Liver (tissue), 9 donors: ENCODE data around the gene CDC40. TPM values are rescaled to one million over a fixed set of nuclear protein-coding genes. Genes with fewer than 3 reads are reported as not detected.
"Not testable (repeated sequence)": the region's sequence is repeated elsewhere in the genome, so short reads cannot be mapped to it uniquely, and the experiment has no call there.

Experiments
- DNase-seq: peaks from one replicate; pipeline ENCODE4 v3.0.0-alpha.2; 2017; ENCODE audit warnings: low spot score
- H3K27ac ChIP-seq, 2 donors: one replicate each; pipeline ENCODE4 v1.7.0; 2013; ENCODE audit warnings: inconsistent platforms in 2 of 2, low read length in 2 of 2, control low read depth in 1 of 2, low read depth in 1 of 2, mild to moderate bottlenecking in 1 of 2
- H3K27me3 ChIP-seq, 4 donors: one replicate each; pipeline versions ENCODE4 v1.6.1 to v1.7.0; 2013; ENCODE audit warnings: low read length in 3 of 4, inconsistent platforms in 1 of 4, mild to moderate bottlenecking in 1 of 4, moderate library complexity in 1 of 4; ENCODE audit not compliant: control insufficient read depth in 4 of 4, insufficient read depth in 4 of 4
- H3K36me3 ChIP-seq, 4 donors: one replicate each; pipeline versions ENCODE4 v1.6.1 to v1.7.0; 2013; ENCODE audit warnings: low read length in 3 of 4, mild to moderate bottlenecking in 3 of 4, low read depth in 1 of 4, moderate library complexity in 1 of 4; ENCODE audit not compliant: control insufficient read depth in 4 of 4, insufficient read depth in 3 of 4
- H3K4me1 ChIP-seq, 4 donors: one replicate each; pipeline versions ENCODE4 v1.6.1 to v1.7.0; 2013; ENCODE audit warnings: low read length in 3 of 4, mild to moderate bottlenecking in 3 of 4, moderate library complexity in 1 of 4; ENCODE audit not compliant: control insufficient read depth in 4 of 4, insufficient read depth in 4 of 4
- H3K4me3 ChIP-seq, 3 donors: one replicate each; pipeline versions ENCODE4 v1.6.1 to v1.7.0; 2013; ENCODE audit warnings: low read length in 3 of 3, control low read depth in 1 of 3, low read depth in 1 of 3, mild to moderate bottlenecking in 1 of 3
- H3K9ac ChIP-seq, 2 donors: one replicate each; pipeline ENCODE4 v1.7.0; 2013; ENCODE audit warnings: low read length in 2 of 2, mild to moderate bottlenecking in 2 of 2, moderate library complexity in 2 of 2, control low read depth in 1 of 2, low read depth in 1 of 2
- H3K9me3 ChIP-seq, 4 donors: one replicate each; pipeline versions ENCODE4 v1.6.1 to v1.7.0; 2013; ENCODE audit warnings: low read length in 3 of 4; ENCODE audit not compliant: control insufficient read depth in 4 of 4
- ATF3 ChIP-seq: IDR thresholded peaks from 2 replicates; pipeline ENCODE4 v1.6.1; 2016; ENCODE audit warnings: antibody characterized with exemption
- FOXA2 ChIP-seq: IDR thresholded peaks from 2 replicates; pipeline ENCODE4 v1.6.1; 2016; ENCODE audit warnings: antibody characterized with exemption
- HNF4A ChIP-seq, 2 donors: conservative IDR thresholded peaks; 2 replicates each; pipeline ENCODE4 v1.6.1; 2016; ENCODE audit warnings: antibody characterized with exemption in 2 of 2, mild to moderate bottlenecking in 2 of 2
- HNF4G ChIP-seq: IDR thresholded peaks from 2 replicates; pipeline ENCODE4 v1.6.1; 2016; ENCODE audit warnings: antibody characterized with exemption
- MAX ChIP-seq: IDR thresholded peaks from 2 replicates; pipeline ENCODE4 v1.6.1; 2016; ENCODE audit warnings: antibody characterized with exemption
- NR2F2 ChIP-seq: IDR thresholded peaks from 2 replicates; pipeline ENCODE4 v1.6.1; 2016; ENCODE audit warnings: antibody characterized with exemption
- RAD21 ChIP-seq, 2 donors: IDR thresholded peaks; 2 replicates each; pipeline ENCODE4 v1.6.1; 2016; ENCODE audit warnings: antibody characterized with exemption in 2 of 2, mild to moderate bottlenecking in 2 of 2
- REST ChIP-seq: IDR thresholded peaks from 2 replicates; pipeline ENCODE4 v1.6.1; 2016; ENCODE audit warnings: antibody characterized with exemption, mild to moderate bottlenecking
- TAF1 ChIP-seq: conservative IDR thresholded peaks from 2 replicates; pipeline ENCODE4 v1.6.1; 2016; ENCODE audit warnings: antibody characterized with exemption, mild to moderate bottlenecking
- YY1 ChIP-seq: IDR thresholded peaks from 2 replicates; pipeline ENCODE4 v1.6.1; 2016; ENCODE audit warnings: antibody characterized with exemption, mild to moderate bottlenecking
- WGBS: extraction: QIAGEN DNeasy Blood & Tissue Kit; methylation state at CpG from one replicate; pipeline ENCODE4 v1.1.7; 2013; 5-methylcytosine and 5-hydroxymethylcytosine counted together
- polyA plus RNA-seq, 2 donors: library from polyadenylated mRNA; stranded (reverse) in 1 of 2; unstranded in 1 of 2; fragments of 200-250 nt in 1 of 2; fragments of >200 nt in 1 of 2; fragmentation: Nextera tagmentation in 1 of 2; extraction: Ambion mirVana in 1 of 2; gene quantifications; one replicate each; pipeline versions ENCODE4 v1.2.1 to v1.2.3, GENCODE V29; 2013 to 2015
- total RNA-seq, 2 donors: library from RNA; depleted of rRNA; stranded (reverse); fragments of >200 nt; gene quantifications; one replicate each; pipeline ENCODE4 v1.2.3, GENCODE V29; 2014
- donor health status: healthy.
- donor health status: healthy.
- donor health status: healthy.
- donor health status: healthy.
- donor health status: healthy.

Gene CDC40
- total and polyA plus RNA-seq, 4 donors = 6.7 to 19.8 (median 13.3) TPM

- peak; percentile 37 for DNase-seq
- Histone ChIP-seq H3K36me3 (peaks cover 0 to 6% (median 2%) of the 10 kb centered on the region in 4 donors), H3K9ac (no peak overlapping the region), H3K27ac (no peak overlapping the region), H3K9me3 (no peaks in the 10 kb centered on the region), H3K27me3 (no peaks in the 10 kb centered on the region), H3K4me1 (no peaks in the 10 kb centered on the region), H3K4me3 (no peak overlapping the region)
- WGBS = 97% methylated on average over 1 of the region's 1 CpG
- TF ChIP-seq ATF3 (no peak), TAF1 (no peak), HNF4G (no peak), FOXA2 (no peak), YY1 (no peak)
Measured at GRCh38 chr6:110239526-110240274, 59.5 kb downstream of the CDC40 start.

DNA sequence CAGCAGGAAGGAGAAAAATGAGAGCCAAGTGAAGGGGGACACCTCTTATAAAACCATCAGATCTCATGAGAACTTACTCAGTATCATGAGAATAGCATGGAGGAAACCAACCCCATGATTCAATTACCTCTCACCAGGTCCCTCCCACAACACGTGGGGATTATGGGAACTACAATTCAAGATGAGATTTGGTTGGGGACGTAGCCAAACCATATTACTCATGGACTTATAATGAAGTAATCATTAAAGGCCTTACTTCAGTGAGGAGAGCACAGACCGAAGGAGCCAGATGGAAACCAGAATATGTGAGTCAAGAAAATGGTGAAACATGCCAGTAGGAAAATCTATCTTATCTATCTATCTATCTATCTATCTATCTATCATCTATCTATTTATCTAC, 64.4 kb downstream of the CDC40 start:
- 93% methylated on average over 3 of the region's 3 CpGs for WGBS
- H3K4me3 ChIP-seq, H3K36me3 ChIP-seq, DNase-seq, H3K27ac ChIP-seq, H3K4me1 ChIP-seq, H3K27me3 ChIP-seq, H3K9ac ChIP-seq, H3K9me3 ChIP-seq: not testable (repeated sequence)

DNA sequence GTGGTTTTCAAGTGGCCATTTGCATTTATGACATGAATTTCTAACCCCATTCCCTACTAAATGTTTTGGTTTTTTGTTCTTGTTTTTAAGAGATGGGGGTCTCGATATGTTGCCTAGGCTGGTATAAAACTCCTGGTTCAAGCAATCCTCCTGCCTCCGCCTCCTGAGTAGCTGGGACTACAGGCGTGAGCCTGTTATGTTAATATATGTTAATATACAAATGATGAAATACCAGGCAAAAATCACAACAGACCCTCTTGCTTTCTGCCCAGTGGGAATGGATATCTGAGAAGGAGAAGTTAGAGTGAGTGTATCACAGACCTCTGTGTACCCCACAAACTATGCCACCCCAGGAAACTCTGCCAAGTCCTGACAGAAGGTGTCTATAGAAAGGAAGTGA, 66.2 kb downstream of the CDC40 start:
- Histone ChIP-seq H3K9me3 (no peaks in the 10 kb centered on the region), H3K4me1 (no peaks in the 10 kb centered on the region), H3K36me3 (peaks cover 0 to 2% (median 0%) of the 10 kb centered on the region in 4 donors), H3K27me3 (no peaks in the 10 kb centered on the region), H3K9ac (no peak overlapping the region), H3K4me3 (no peak overlapping the region), H3K27ac (no peak overlapping the region)
- TF ChIP-seq RAD21 (IDR thresholded peaks at IDR 0.05) (no peak), FOXA2 (no peak)
- no peak for DNase-seq
- WGBS = 93% methylated on average over 3 of the region's 3 CpGs

DNA sequence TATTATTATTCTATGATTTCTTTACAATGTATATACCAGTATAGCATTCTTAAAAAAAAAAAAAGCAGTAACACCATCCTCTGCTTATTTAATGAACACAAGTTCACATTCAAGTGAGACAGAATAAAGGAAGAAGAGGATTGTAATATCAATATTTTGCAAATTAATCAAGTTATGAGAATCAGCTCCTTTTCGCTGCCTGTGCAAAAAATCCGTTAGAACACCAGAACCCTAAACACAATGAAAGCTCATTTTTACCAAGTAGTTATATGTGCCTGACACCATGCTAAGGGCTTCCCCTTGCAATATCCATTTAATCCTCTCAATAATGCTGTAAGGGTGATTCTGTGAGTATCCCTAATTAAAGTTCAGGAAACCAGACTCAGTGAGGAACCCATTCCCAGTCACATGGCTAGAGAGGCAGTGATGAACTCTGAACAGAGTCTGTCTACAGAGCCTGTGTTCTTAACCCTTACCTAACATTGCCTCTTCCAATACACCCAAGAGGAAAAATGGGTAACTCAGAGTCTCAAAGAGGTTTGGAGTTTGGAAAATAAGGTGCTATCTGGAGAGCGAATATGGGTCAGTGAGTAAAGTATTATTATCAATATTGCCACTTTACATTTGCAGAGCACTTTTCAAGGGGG, 66.8 kb downstream of the CDC40 start:
- no peaks in the 10 kb centered on the region for H3K4me1 ChIP-seq
- no peak overlapping the region for H3K9ac ChIP-seq
- H3K27me3 ChIP-seq = no peaks in the 10 kb centered on the region
- TF ChIP-seq ATF3 (no peak), HNF4A (conservative IDR thresholded peaks at IDR 0.05) (no peak), YY1 (no peak), RAD21 (IDR thresholded peaks at IDR 0.05) (no peak), MAX (no peak), NR2F2 (no peak), REST (no peak)
- peaks cover 0 to 2% (median 0%) of the 10 kb centered on the region in 4 donors for H3K36me3 ChIP-seq
- H3K4me3 ChIP-seq = no peak overlapping the region
- no peak for DNase-seq
- 95% methylated on average over 3 of the region's 3 CpGs for WGBS
- no peak overlapping the region for H3K27ac ChIP-seq
- no peaks in the 10 kb centered on the region for H3K9me3 ChIP-seq
